ENCODE measurements around the gene TNFRSF21. TPM values are rescaled to one million over a fixed set of nuclear protein-coding genes. Genes with fewer than 3 reads are reported as not detected.
"Not testable (repeated sequence)": the region's sequence is repeated elsewhere in the genome, so short reads cannot be mapped to it uniquely, and the experiment has no call there.

Gene TNFRSF21
- total RNA-seq, 4 donors from 2014 or later, result 14.3 to 63.8 (median 27.9) TPM

DNA sequence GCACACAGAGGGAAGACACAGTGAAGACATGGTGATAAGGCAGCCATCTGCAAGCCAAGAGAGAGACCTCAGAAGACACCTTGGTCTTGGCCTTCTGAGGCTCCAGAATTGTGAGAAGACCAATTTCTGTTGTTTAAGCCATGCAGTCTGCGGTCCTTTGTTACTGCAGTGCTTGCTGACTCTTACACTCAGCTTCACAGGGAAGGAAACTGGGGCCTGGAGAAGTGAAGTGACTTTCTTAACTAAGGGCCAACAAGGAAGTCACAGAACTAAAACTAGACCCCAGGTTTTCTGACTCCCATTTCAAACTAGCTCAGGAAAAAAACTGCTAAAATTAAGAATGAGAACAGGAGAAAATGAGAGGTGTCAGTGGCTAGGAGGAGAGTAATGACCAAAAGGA is 74.3 kb downstream of the TNFRSF21 start:
- ATAC-seq, result no peak
- TF ChIP-seq POLR2AphosphoS5 (IDR thresholded peaks at IDR 0.05) (no peak), EP300 (IDR thresholded peaks at IDR 0.05) (no peak), POLR2A (IDR thresholded peaks at IDR 0.05) (no peak)
- TF ChIP-seq, protein P1, sequence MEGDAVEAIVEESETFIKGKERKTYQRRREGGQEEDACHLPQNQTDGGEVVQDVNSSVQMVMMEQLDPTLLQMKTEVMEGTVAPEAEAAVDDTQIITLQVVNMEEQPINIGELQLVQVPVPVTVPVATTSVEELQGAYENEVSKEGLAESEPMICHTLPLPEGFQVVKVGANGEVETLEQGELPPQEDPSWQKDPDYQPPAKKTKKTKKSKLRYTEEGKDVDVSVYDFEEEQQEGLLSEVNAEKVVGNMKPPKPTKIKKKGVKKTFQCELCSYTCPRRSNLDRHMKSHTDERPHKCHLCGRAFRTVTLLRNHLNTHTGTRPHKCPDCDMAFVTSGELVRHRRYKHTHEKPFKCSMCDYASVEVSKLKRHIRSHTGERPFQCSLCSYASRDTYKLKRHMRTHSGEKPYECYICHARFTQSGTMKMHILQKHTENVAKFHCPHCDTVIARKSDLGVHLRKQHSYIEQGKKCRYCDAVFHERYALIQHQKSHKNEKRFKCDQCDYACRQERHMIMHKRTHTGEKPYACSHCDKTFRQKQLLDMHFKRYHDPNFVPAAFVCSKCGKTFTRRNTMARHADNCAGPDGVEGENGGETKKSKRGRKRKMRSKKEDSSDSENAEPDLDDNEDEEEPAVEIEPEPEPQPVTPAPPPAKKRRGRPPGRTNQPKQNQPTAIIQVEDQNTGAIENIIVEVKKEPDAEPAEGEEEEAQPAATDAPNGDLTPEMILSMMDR (IDR thresholded peaks at IDR 0.05), result no peak
- Histone ChIP-seq H3K36me3 (peaks cover 0 to 27% of the 10 kb centered on the region in 2 donors), H3K4me3 (no peak overlapping the region), H3K9me3 (no peaks in the 10 kb centered on the region), H3K4me1 (peaks cover 0 to 22% (median 0%) of the 10 kb centered on the region in 3 donors), H3K27me3 (no peaks in the 10 kb centered on the region), H3K27ac (no peak overlapping the region)
- WGBS, 2 donors (ENCODE audit: low coverage in 1 of 2), result 100% methylated on average over 1 of the region's 1 CpG; no CpG with 5 or more reads in 1 of the 2 donors

DNA sequence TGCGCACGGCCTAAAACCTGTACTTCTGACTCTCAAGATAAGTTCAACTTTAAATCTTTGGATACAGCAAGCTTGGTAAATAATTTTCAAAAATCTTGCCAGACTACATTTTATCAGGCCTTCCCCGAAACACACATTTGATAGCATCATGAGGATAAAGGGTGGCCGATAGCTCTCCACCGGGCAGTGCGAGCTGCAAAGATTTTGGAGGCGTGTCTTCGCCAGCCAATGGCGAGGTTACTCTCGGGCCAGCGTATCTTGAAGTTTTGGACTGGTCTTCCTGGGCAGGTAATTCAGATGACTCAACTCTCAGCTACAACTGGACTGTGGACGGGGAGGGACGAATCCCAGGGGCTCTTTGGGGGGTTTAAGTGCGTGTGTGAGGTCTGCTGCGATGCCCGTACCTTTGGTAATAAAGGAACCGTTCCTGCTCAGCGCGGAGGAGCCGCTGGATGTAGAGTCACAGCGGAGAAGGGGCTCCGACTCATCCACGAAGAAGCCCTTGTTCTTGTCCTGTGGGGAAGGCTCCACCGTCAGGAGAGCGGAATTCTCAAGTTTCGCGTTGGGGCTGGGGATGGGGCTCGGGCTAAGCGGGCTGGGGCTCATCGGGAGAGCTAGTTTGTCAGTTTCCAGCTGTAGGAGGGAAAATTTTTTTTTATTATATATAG is 75.3 kb downstream of the TNFRSF21 start:
- TF ChIP-seq, protein P1 (IDR thresholded peaks at IDR 0.05), result no peak
- TF ChIP-seq POLR2AphosphoS5 (IDR thresholded peaks at IDR 0.05) (no peak), EP300 (IDR thresholded peaks at IDR 0.05) (no peak), POLR2A (IDR thresholded peaks at IDR 0.05) (no peak)
- no peaks in the 10 kb centered on the region for H3K9me3 ChIP-seq
- no peak overlapping the region for H3K27ac ChIP-seq
- no peaks in the 10 kb centered on the region for H3K27me3 ChIP-seq
- ATAC-seq, result no peak
- peaks cover 0 to 22% (median 0%) of the 10 kb centered on the region in 3 donors for H3K4me1 ChIP-seq
- 89 to 92% methylated on average over 14 to 17 of the region's 30 CpGs for WGBS, 2 donors (ENCODE audit: low coverage in 1 of 2)
- no peak overlapping the region for H3K4me3 ChIP-seq
- peaks cover 0 to 27% of the 10 kb centered on the region in 2 donors for H3K36me3 ChIP-seq

DNA sequence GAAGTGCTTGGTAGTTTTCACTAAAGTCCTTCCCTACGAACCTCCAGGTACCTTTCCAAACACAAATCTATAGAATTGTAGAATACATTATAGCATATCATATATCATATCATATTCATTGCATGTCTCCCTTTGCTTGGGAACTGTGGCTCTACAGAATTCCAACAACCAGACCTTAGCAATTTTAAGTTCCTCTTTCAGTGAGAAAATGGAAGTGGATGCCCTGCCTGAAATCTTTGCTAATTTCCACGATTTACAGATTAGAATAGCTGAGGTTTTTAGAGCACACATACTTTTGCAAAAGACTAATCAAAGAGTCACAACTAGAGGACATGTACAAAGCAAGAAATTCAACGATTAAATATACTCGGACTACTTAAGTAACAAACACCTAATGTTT is 78.6 kb downstream of the TNFRSF21 start:
- H3K27ac ChIP-seq, result no peak overlapping the region
- H3K36me3 ChIP-seq, result peaks cover 0 to 27% of the 10 kb centered on the region in 2 donors
- H3K9me3 ChIP-seq, result no peaks in the 10 kb centered on the region
- H3K4me1 ChIP-seq, result peaks cover 0 to 5% (median 0%) of the 10 kb centered on the region in 3 donors
- no peaks in the 10 kb centered on the region for H3K27me3 ChIP-seq
- TF ChIP-seq EP300 (IDR thresholded peaks at IDR 0.05), result no peak
- no peak for TF ChIP-seq POLR2A (IDR thresholded peaks at IDR 0.05)
- TF ChIP-seq POLR2AphosphoS5 (IDR thresholded peaks at IDR 0.05), result no peak
- TF ChIP-seq, protein P1 (IDR thresholded peaks at IDR 0.05), result no peak
- no peak overlapping the region for H3K4me3 ChIP-seq
- 90 to 91% methylated on average over 4 of the region's 4 CpGs for WGBS, 2 donors (ENCODE audit: low coverage in 1 of 2)
- no peak for ATAC-seq

DNA sequence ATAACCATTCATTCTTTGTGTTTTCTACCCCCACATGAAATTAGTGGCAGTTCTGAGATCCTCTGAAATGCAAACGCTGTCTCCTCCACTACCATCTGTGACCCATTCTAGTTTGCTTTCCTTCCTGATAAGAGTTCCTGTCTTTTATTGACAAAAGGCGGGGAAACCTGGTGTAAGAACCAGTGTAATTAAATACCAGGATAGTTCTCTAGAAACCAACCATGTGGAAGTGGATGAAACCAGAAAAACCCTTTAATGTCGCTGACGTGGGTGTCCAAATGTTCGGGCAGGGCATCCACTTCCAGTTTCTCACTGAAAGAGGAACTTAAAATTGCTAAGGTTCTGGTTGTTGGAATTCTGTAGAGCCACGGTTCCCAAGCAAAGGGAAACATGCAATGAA is 79.1 kb downstream of the TNFRSF21 start:
- TF ChIP-seq POLR2AphosphoS5 (IDR thresholded peaks at IDR 0.05), result no peak
- TF ChIP-seq, protein P1 (IDR thresholded peaks at IDR 0.05), result no peak
- TF ChIP-seq EP300 (IDR thresholded peaks at IDR 0.05), result no peak
- TF ChIP-seq POLR2A (IDR thresholded peaks at IDR 0.05), result no peak
- WGBS, 2 donors (ENCODE audit: low coverage in 1 of 2), result 74 to 84% methylated on average over 6 of the region's 6 CpGs
- no peak overlapping the region for H3K27ac ChIP-seq
- H3K9me3 ChIP-seq, result no peaks in the 10 kb centered on the region
- peaks cover 0 to 27% of the 10 kb centered on the region in 2 donors for H3K36me3 ChIP-seq
- no peaks in the 10 kb centered on the region for H3K27me3 ChIP-seq
- ATAC-seq, result no peak
- no peaks in the 10 kb centered on the region for H3K4me1 ChIP-seq
- no peak overlapping the region for H3K4me3 ChIP-seq

DNA sequence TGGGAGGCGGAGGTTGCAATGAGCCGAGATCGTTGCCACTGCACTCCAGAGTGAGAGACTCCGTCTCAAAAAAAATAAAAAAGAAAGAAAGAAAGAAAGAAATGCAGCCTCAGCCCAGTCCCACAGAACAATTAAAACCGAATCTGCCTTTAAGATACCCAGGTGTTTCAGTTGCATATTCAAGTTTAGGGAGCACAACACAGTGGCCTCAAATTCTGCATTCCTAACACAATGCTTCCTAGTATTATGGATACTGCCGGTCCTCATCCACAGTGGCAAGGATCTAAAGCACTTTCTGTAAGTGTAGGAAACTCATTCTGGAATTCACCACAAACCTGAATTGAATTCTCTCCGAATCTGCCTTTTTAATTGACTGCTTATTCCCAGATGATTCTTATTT is 80.5 kb downstream of the TNFRSF21 start:
- Histone ChIP-seq H3K4me1 (no peaks in the 10 kb centered on the region), H3K9me3 (no peaks in the 10 kb centered on the region), H3K27me3 (no peaks in the 10 kb centered on the region), H3K4me3 (no peak overlapping the region), H3K36me3 (peaks cover 0 to 23% of the 10 kb centered on the region in 2 donors), H3K27ac (no peak overlapping the region)
- no peak for ATAC-seq
- TF ChIP-seq, protein P1 (IDR thresholded peaks at IDR 0.05), result no peak
- no peak for TF ChIP-seq EP300 (IDR thresholded peaks at IDR 0.05)
- TF ChIP-seq POLR2AphosphoS5 (IDR thresholded peaks at IDR 0.05), result no peak
- TF ChIP-seq POLR2A (IDR thresholded peaks at IDR 0.05), result no peak
- WGBS, 2 donors (ENCODE audit: low coverage in 1 of 2), result 91 to 98% methylated on average over 3 of the region's 7 CpGs

DNA sequence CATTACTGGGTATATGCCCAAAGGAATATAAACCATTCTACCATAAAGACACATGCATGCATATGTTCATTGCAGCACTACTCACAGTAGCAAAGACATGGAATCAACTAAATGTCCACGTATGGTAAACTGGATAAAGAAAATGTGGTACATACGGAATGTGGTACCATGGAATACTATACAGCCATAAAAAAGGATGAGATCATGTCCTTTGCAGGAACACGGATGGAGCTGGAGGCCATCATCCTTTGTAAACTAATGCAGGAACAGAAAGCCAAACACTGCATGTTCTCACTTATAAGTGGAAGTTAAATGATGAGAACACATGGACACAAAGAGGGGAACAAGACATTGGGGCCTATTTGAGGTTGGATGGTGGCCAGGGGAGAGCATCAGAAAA is 81.6 kb downstream of the TNFRSF21 start:
- H3K4me1 ChIP-seq, H3K4me3 ChIP-seq, H3K27me3 ChIP-seq, H3K9me3 ChIP-seq, H3K27ac ChIP-seq, ATAC-seq: not testable (repeated sequence)
- 87 to 96% methylated on average over 3 of the region's 3 CpGs for WGBS, 2 donors (ENCODE audit: low coverage in 1 of 2)
- peaks cover 0 to 17% of the 10 kb centered on the region in 2 donors for H3K36me3 ChIP-seq

DNA sequence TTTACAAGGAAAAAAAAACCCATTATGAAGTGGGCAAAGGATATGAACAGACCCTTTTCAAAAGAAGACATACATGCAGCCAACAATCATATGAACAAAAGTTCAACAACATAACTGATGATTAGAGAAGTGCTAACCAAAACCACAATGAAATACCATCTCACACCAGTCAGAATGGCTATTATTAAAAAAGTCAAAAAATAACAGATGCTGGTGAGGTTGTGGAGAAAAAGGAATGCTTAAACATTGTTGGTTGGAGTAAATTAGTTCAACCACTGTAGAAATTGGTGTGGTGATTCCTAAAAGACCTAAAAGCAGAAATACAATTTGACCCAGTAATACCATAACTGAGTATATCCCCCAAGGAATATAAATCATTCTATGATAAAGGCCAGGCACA is 86.5 kb downstream of the TNFRSF21 start:
- not testable (repeated sequence) for H3K27ac ChIP-seq, H3K4me1 ChIP-seq, H3K9me3 ChIP-seq, H3K27me3 ChIP-seq, ATAC-seq, H3K36me3 ChIP-seq, H3K4me3 ChIP-seq
